ENCODE results near the gene SLC27A3. TPM values are rescaled to one million over a fixed set of nuclear protein-coding genes. Genes with fewer than 3 reads are reported as not detected.

Gene SLC27A3
- total and polyA plus RNA-seq, 9 of the 15 experiments (the other 6 are each of a cell fraction or from before 2014, with no cell fraction given): 0.57 to 5.2 (median 2.8) TPM

GRCh38 chr1:153749408-153750005, 25.7 kb upstream of the SLC27A3 start (continued):
- TF ChIP-seq, protein P1, sequence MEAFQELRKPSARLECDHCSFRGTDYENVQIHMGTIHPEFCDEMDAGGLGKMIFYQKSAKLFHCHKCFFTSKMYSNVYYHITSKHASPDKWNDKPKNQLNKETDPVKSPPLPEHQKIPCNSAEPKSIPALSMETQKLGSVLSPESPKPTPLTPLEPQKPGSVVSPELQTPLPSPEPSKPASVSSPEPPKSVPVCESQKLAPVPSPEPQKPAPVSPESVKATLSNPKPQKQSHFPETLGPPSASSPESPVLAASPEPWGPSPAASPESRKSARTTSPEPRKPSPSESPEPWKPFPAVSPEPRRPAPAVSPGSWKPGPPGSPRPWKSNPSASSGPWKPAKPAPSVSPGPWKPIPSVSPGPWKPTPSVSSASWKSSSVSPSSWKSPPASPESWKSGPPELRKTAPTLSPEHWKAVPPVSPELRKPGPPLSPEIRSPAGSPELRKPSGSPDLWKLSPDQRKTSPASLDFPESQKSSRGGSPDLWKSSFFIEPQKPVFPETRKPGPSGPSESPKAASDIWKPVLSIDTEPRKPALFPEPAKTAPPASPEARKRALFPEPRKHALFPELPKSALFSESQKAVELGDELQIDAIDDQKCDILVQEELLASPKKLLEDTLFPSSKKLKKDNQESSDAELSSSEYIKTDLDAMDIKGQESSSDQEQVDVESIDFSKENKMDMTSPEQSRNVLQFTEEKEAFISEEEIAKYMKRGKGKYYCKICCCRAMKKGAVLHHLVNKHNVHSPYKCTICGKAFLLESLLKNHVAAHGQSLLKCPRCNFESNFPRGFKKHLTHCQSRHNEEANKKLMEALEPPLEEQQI (IDR thresholded peaks at IDR 0.05): no peak
- TF ChIP-seq CBX8 (IDR thresholded peaks at IDR 0.05; ENCODE audit: borderline replicate concordance, extremely low read depth, low read depth, low read length, poor library complexity, severe bottlenecking) (no peak), CTBP1 (IDR thresholded peaks at IDR 0.05; ENCODE audit: borderline replicate concordance) (peak; percentile 30; the same call in 1 of the 2 replicates), PRMT5 (CRISPR knock-in tag; IDR thresholded peaks at IDR 0.05) (no peak), TGIF2 (CRISPR knock-in tag; IDR thresholded peaks at IDR 0.05) (no peak), E2F6 (IDR thresholded peaks at IDR 0.05; ENCODE audit: borderline replicate concordance in 1 of 2, extremely low read depth in 1 of 2, insufficient read depth in 1 of 2, insufficient read length in 1 of 2, low read depth in 1 of 2, low read length in 1 of 2, poor library complexity in 1 of 2, severe bottlenecking in 1 of 2) (no peak)

All from K562 (cell line).